Right atrium auricular region (tissue), 2 donors: ENCODE data around the gene SLC7A14. TPM values are rescaled to one million over a fixed set of nuclear protein-coding genes. Genes with fewer than 3 reads are reported as not detected.
A peak's percentile ranks its signal among the peaks of the same experiment; 100 is the strongest.
"Not testable (repeated sequence)": the region's sequence is repeated elsewhere in the genome, so short reads cannot be mapped to it uniquely, and the experiment has no call there.

Experiments used
- DNase-seq: peaks from one replicate; pipeline ENCODE4 v3.0.0-alpha.2; 2019; ENCODE audit warnings: low spot score
- H3K27ac ChIP-seq, 2 donors: fragments of 200-600 bp; sonication (generic); 1 replicate in 1 of 2; 2 replicates in 1 of 2; pipeline ENCODE4 v1.5.1; 2016 to 2019
- H3K27me3 ChIP-seq, 2 donors: fragments of 200-600 bp; sonication (generic); one replicate each; pipeline versions ENCODE4 v1.5.1 to v1.6.0; 2017 to 2019
- H3K36me3 ChIP-seq: fragments of 200-600 bp; sonication (generic); one replicate; pipeline ENCODE4 v1.5.1; 2016
- H3K4me1 ChIP-seq, 2 donors: fragments of 200-600 bp; sonication (generic); one replicate each; pipeline versions ENCODE4 v1.5.1 to v1.6.0; 2017 to 2019
- H3K4me3 ChIP-seq, 2 donors: fragments of 200-600 bp; sonication (generic); 1 replicate in 1 of 2; 2 replicates in 1 of 2; pipeline ENCODE4 v1.5.1; 2017 to 2019; ENCODE audit warnings: mild to moderate bottlenecking in 1 of 2, moderate library complexity in 1 of 2
- H3K9me3 ChIP-seq, 2 donors: fragments of 200-600 bp; sonication (generic); one replicate each; pipeline ENCODE4 v1.5.1; 2019
- total RNA-seq, 2 donors: library from RNA; depleted of rRNA; stranded (reverse); fragments of >200 nt; gene quantifications; one replicate each; pipeline ENCODE4 v1.1.0, GENCODE V29; 2016
- TF ChIP-seq, protein P1 (sequence below), 2 donors: fragments of 200-600 bp; sonication (generic); IDR thresholded peaks; one replicate each; pipeline ENCODE4 v1.5.1; 2019; ENCODE audit warnings: antibody characterized with exemption in 2 of 2

The SLC7A14 gene
- total RNA-seq, 2 donors from 2014 or later, result not detected

DNA sequence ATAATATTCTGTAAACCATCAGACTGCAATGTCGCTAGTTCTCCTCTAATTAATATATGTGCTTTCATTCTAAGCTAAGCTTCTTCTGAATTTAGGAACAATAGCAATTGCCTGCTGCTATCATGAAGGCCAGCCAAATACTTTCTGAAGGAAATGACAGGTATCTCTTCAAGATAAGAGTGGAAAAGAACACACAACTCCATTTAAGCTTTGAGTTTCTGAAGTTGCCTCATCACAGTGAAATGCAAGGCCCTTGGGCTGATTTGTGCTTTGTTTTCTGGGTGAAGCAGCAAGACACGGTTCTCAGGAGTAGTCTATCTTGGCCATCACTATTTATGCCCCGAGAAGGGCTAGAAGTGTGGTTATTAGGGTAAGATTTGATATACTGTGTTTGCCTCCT, 6.2 kb downstream of the SLC7A14 start:
- TF ChIP-seq, protein P1, sequence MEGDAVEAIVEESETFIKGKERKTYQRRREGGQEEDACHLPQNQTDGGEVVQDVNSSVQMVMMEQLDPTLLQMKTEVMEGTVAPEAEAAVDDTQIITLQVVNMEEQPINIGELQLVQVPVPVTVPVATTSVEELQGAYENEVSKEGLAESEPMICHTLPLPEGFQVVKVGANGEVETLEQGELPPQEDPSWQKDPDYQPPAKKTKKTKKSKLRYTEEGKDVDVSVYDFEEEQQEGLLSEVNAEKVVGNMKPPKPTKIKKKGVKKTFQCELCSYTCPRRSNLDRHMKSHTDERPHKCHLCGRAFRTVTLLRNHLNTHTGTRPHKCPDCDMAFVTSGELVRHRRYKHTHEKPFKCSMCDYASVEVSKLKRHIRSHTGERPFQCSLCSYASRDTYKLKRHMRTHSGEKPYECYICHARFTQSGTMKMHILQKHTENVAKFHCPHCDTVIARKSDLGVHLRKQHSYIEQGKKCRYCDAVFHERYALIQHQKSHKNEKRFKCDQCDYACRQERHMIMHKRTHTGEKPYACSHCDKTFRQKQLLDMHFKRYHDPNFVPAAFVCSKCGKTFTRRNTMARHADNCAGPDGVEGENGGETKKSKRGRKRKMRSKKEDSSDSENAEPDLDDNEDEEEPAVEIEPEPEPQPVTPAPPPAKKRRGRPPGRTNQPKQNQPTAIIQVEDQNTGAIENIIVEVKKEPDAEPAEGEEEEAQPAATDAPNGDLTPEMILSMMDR (IDR thresholded peaks at IDR 0.05), result no peak
- DNase-seq, result no peak
- H3K9me3 ChIP-seq, result no peaks in the 10 kb centered on the region

DNA sequence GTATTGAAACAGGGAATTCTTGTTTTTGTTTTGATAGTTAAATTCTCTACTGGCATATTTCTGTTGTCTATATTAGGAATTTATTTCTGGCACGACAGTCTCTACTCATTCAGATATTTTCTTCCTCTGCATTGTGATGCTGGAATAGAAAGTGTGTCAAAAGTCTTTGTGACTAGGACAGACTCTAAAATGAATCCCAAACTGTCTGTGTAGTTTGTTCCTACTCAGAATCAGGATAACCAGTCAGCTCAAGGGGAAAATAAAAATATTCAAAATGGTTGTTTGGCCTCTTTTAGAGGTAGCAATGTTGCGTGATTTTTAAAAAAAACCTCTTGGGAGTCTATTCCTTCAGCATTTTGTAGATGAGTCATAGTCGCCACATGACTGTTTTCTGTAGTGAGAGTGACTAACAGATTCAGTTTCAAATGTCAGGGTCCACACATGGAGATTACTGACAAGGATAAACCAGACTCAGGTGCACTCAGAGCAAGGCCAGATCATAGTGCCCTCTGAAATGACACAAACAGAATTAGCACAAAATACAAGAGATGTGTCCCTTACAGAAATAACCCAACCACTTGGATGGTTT, 13.1 kb downstream of the SLC7A14 start:
- Histone ChIP-seq H3K4me3 (no peak overlapping the region), H3K36me3 (no peaks in the 10 kb centered on the region), H3K27ac (peak overlapping the region in 1 of 2 donors; percentile 10), H3K27me3 (no peaks in the 10 kb centered on the region), H3K9me3 (no peaks in the 10 kb centered on the region), H3K4me1 (no peaks in the 10 kb centered on the region)
- TF ChIP-seq, protein P1 (IDR thresholded peaks at IDR 0.05), result no peak
- no peak for DNase-seq

More for the DNA sequence above, 6.2 kb downstream of the SLC7A14 start:
- Histone ChIP-seq H3K4me3 (no peak overlapping the region), H3K4me1 (peaks cover 0 to 1% of the 10 kb centered on the region in 2 donors), H3K27me3 (peaks cover 0 to 9% of the 10 kb centered on the region in 2 donors), H3K36me3 (no peaks in the 10 kb centered on the region), H3K27ac (no peak overlapping the region)

DNA sequence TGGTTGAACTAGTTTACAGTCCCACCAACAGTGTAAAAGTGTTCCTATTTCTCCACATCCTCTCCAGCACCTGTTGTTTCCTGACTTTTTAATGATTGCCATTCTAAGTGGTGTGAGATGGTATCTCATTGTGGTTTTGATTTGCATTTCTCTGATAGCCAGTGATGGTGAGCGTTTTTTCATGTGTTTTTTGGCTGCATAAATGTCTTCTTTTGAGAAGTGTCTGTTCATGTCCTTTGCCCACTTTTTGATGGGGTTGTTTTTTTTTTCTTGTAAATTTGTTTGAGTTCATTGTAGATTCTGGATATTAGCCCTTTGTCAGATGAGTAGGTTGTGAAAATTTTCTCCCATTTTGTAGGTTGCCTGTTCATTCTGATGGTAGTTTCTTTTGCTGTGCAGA, 18.3 kb downstream of the SLC7A14 start:
- H3K36me3 ChIP-seq, H3K4me3 ChIP-seq, H3K27ac ChIP-seq, H3K9me3 ChIP-seq, H3K4me1 ChIP-seq, H3K27me3 ChIP-seq, DNase-seq: not testable (repeated sequence)

DNA sequence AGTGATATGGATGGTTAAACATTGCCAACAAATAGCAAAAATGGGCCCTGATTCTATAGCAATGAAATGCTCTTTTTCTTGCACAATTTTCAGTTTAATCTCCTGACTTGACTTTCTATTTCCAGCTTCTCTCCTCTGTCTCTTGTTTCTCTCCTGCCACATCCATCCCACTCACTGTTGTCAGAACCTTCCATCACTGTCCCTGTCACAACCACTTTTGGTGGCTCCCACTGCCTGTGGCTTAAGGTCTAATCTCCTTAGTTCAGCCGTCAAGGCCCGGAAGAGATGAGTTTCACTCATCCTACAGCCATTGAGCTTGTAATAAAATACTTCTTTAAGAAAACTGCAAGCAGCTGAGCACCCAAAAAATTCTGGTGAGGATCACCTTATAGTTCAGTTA, 19.5 kb downstream of the SLC7A14 start:
- no peak for DNase-seq
- Histone ChIP-seq H3K36me3 (no peaks in the 10 kb centered on the region), H3K27me3 (no peaks in the 10 kb centered on the region), H3K4me3 (no peak overlapping the region), H3K9me3 (no peaks in the 10 kb centered on the region), H3K27ac (no peak overlapping the region), H3K4me1 (no peaks in the 10 kb centered on the region)
- TF ChIP-seq, protein P1 (IDR thresholded peaks at IDR 0.05), result no peak

DNA sequence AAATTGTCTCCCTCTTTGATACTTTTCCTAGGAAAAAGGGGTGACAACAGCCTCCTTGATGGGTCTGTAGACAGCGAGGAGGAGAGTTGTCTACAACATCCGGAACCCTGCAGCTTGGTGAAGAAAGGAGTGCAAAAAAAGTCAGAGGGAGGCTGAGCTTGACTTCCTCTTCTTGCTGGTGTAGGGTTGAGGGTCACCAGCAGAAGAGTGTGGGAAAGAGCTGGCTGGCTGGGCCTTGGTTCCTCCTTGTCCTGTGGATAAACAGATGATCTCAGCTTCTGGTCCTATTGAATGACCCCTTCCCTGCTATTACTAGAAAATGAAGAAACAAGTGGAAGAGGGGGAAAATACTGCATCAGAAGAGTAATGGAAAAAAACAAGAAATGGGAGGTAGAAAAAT, 20.4 kb downstream of the SLC7A14 start:
- Histone ChIP-seq H3K27ac (no peak overlapping the region), H3K27me3 (no peaks in the 10 kb centered on the region), H3K36me3 (no peaks in the 10 kb centered on the region), H3K9me3 (no peaks in the 10 kb centered on the region), H3K4me3 (no peak overlapping the region), H3K4me1 (no peaks in the 10 kb centered on the region)
- no peak for DNase-seq
- TF ChIP-seq, protein P1 (IDR thresholded peaks at IDR 0.05), result no peak

DNA sequence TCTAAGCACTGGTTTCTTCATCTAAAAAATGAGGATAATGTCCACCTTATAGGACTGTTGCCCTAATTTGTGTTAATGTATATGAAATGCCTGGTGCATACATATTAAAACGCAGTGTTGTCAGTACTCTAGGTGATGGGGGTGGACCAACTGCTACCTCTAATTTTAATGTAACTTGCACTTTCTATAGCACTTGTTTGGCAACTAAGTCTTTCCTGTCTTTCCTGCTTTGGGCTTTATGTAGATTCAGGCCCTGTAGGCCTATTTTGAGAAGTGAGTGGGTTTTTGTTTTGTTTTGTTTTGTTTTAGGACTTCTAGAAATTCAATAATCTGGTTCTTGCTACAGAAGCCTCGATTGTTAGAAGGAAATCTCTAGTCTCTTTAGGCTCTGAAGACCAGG, 21.2 kb downstream of the SLC7A14 start:
- no peaks in the 10 kb centered on the region for H3K4me1 ChIP-seq
- no peaks in the 10 kb centered on the region for H3K27me3 ChIP-seq
- H3K36me3 ChIP-seq, result no peaks in the 10 kb centered on the region
- no peak for DNase-seq
- H3K4me3 ChIP-seq, result no peak overlapping the region
- TF ChIP-seq, protein P1 (IDR thresholded peaks at IDR 0.05), result no peak
- H3K9me3 ChIP-seq, result no peaks in the 10 kb centered on the region
- no peak overlapping the region for H3K27ac ChIP-seq
